Jurkat, Clone E6-1 (cell line): ENCODE data around the gene IFNA8.
"Not testable (repeated sequence)": the region's sequence is repeated elsewhere in the genome, so short reads cannot be mapped to it uniquely, and the experiment has no call there.

ENCODE experiments used
- DNase-seq: peaks from one replicate; pipeline ENCODE4 v3.0.0-alpha.2; 2011; ENCODE audit warnings: low read depth, low spot score
- H3K4me3 ChIP-seq: 2 replicates; pipeline ENCODE4 v1.5.1; 2011; ENCODE audit warnings: mild to moderate bottlenecking, low read length, control low read depth, moderate library complexity

The IFNA8 gene

GRCh38 chr9:21414220-21414940 lies 5.5 kb downstream of the IFNA8 start:
- no peak overlapping the region for H3K4me3 ChIP-seq
- no peak for DNase-seq

GRCh38 chr9:21415493-21416267 lies 6.8 kb downstream of the IFNA8 start:
- DNase-seq: no peak
- H3K4me3 ChIP-seq: no peak overlapping the region

GRCh38 chr9:21428235-21428634 lies 19.3 kb downstream of the IFNA8 start:
- no peak for DNase-seq
- H3K4me3 ChIP-seq: no peak overlapping the region

GRCh38 chr9:21429191-21429590 lies 20.3 kb downstream of the IFNA8 start:
- no peak for DNase-seq

GRCh38 chr9:21432672-21433425 lies 23.9 kb downstream of the IFNA8 start:
- no peak for DNase-seq

More at GRCh38 chr9:21429191-21429590, 20.3 kb downstream of the IFNA8 start:
- no peak overlapping the region for H3K4me3 ChIP-seq

GRCh38 chr9:21434202-21435014 lies 25.5 kb downstream of the IFNA8 start:
- H3K4me3 ChIP-seq: no peak overlapping the region
- no peak for DNase-seq

More at GRCh38 chr9:21432672-21433425, 23.9 kb downstream of the IFNA8 start:
- H3K4me3 ChIP-seq: no peak overlapping the region

- not testable (repeated sequence) for H3K4me3 ChIP-seq, DNase-seq
Measured at GRCh38 chr9:21435015-21435383, 26.1 kb downstream of the IFNA8 start.

- no peak for DNase-seq
- no peak within 1 kb of the TSS for H3K4me3 ChIP-seq
Measured at GRCh38 chr9:21440139-21440538, 31.2 kb downstream of the IFNA8 start, which contains the start of gene IFNA1. Gene IFNA1 (plus strand): TSS chr9:21440439. CDS start chr9:21440508, 69 bp downstream.

GRCh38 chr9:21443849-21444625 lies 35.1 kb downstream of the IFNA8 start:
- no peak overlapping the region for H3K4me3 ChIP-seq
- no peak for DNase-seq

- not testable (repeated sequence) for DNase-seq
Measured at GRCh38 chr9:21449312-21449711, 40.4 kb downstream of the IFNA8 start.

GRCh38 chr9:21450733-21451394 lies 41.9 kb downstream of the IFNA8 start:
- no peak for DNase-seq
- H3K4me3 ChIP-seq: no peak overlapping the region

More at GRCh38 chr9:21449312-21449711, 40.4 kb downstream of the IFNA8 start:
- H3K4me3 ChIP-seq: not testable (repeated sequence)

- no peak overlapping the region for H3K4me3 ChIP-seq
- DNase-seq: no peak
Measured at GRCh38 chr9:21452681-21453080, 43.8 kb downstream of the IFNA8 start.

GRCh38 chr9:21454149-21454548 lies 45.2 kb downstream of the IFNA8 start:
- DNase-seq: no peak
- H3K4me3 ChIP-seq: no peak overlapping the region

GRCh38 chr9:21455320-21455719 lies 46.4 kb downstream of the IFNA8 start:
- H3K4me3 ChIP-seq: no peak overlapping the region
- DNase-seq: no peak
